ENCODE results near the gene DCST1.

Gene DCST1

DNA sequence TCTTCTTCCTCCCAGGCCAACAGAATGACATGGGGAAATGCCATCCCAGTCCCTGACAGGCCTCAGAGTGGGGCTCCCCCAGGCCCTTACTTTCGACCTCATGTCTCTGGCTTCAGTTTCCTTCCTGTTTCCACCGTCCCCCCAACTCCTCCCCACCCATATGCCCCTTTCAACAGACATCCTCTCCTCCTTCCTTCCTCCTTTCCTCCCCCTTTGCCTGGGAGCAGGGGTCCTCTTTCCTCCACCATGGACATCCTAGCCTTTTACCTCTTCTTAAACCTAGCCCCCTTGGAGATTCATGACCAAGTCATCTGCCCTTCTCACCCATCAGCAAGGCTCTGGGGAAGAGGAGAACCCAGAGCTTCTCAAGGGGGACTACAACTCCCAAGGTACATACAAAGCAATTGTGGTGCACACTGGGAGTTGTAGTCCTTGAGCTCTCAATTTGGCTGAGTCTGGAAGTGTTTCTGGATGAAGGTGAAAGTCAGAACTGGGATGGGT, 27.0 kb upstream of the DCST1 start:
- no peak overlapping the region for H3K14ac ChIP-seq (ENCODE audit: low read length)
- no peak overlapping the region for H3K9ac ChIP-seq (ENCODE audit: low read length)
- H3K79me2 ChIP-seq (ENCODE audit: control insufficient read depth, insufficient read depth, low read length, poor library complexity) = peaks cover 18% of the 10 kb centered on the region
- no CpG with 5 or more reads among the region's 2 CpGs for WGBS (ENCODE audit: extremely low coverage, insufficient coverage, insufficient read length)
- no peak overlapping the region for H4K12ac ChIP-seq (ENCODE audit: low read depth, low read length)
- H3K23ac ChIP-seq (ENCODE audit: low read length) = no peak overlapping the region
- H3K4ac ChIP-seq (ENCODE audit: low read depth, low read length) = peak overlapping the region; percentile 53
- no peak for DNase-seq
- no peak overlapping the region for H3K18ac ChIP-seq (ENCODE audit: low read length)
- no peak overlapping the region for H2AK5ac ChIP-seq (ENCODE audit: low read length)
- H3K4me3 ChIP-seq (ENCODE audit: low read depth, low read length) = no peak overlapping the region
- H3K79me1 ChIP-seq (ENCODE audit: low read length) = peaks cover 20% of the 10 kb centered on the region
- no peak overlapping the region for H4K8ac ChIP-seq (ENCODE audit: low read depth, low read length)
- no peak overlapping the region for H2BK5ac ChIP-seq (ENCODE audit: low read depth, low read length, poor library complexity)
- H3K4me2 ChIP-seq (ENCODE audit: low read length) = no peak overlapping the region
- no peak overlapping the region for H2AFZ ChIP-seq (ENCODE audit: insufficient read depth, low read length, poor library complexity)
- no peaks in the 10 kb centered on the region for H3K27me3 ChIP-seq (ENCODE audit: insufficient read depth, low read length)
- H3K4me1 ChIP-seq (ENCODE audit: control insufficient read depth in 1 of 2, insufficient read depth in 2 of 2, low read length in 2 of 2) = peaks cover 15 to 16% of the 10 kb centered on the region in 2 experiments
- peaks cover 3 to 9% of the 10 kb centered on the region in 2 experiments for H3K36me3 ChIP-seq (ENCODE audit: control insufficient read depth in 1 of 2, insufficient read depth in 2 of 2, low read length in 2 of 2)
- H2BK12ac ChIP-seq (ENCODE audit: low read length) = no peak overlapping the region
- H4K91ac ChIP-seq (ENCODE audit: low read depth, low read length) = no peak overlapping the region
- H2BK120ac ChIP-seq (ENCODE audit: insufficient read depth, low read length, poor library complexity) = no peak overlapping the region
- H3K27ac ChIP-seq (ENCODE audit: low read depth, low read length) = no peak overlapping the region
- no peaks in the 10 kb centered on the region for H3K9me3 ChIP-seq (ENCODE audit: insufficient read depth, low read depth, low read length)

GRCh38 chr1:155007251-155007828, 26.3 kb upstream of the DCST1 start:
- Histone ChIP-seq H2BK5ac (ENCODE audit: low read depth, low read length, poor library complexity) (no peak overlapping the region), H2AK5ac (ENCODE audit: low read length) (no peak overlapping the region), H3K9me3 (ENCODE audit: insufficient read depth, low read depth, low read length) (no peaks in the 10 kb centered on the region), H3K79me2 (ENCODE audit: control insufficient read depth, insufficient read depth, low read length, poor library complexity) (peaks cover 18% of the 10 kb centered on the region), H2BK12ac (ENCODE audit: low read length) (no peak overlapping the region), H3K36me3 (ENCODE audit: control insufficient read depth in 1 of 2, insufficient read depth in 2 of 2, low read length in 2 of 2) (peaks cover 3 to 9% of the 10 kb centered on the region in 2 experiments), H4K12ac (ENCODE audit: low read depth, low read length) (no peak overlapping the region), H3K9ac (ENCODE audit: low read length) (no peak overlapping the region), H3K27ac (ENCODE audit: low read depth, low read length) (no peak overlapping the region), H3K4me2 (ENCODE audit: low read length) (no peak overlapping the region), H2BK120ac (ENCODE audit: insufficient read depth, low read length, poor library complexity) (no peak overlapping the region), H3K18ac (ENCODE audit: low read length) (no peak overlapping the region), H4K8ac (ENCODE audit: low read depth, low read length) (no peak overlapping the region), H3K27me3 (ENCODE audit: insufficient read depth, low read length) (no peaks in the 10 kb centered on the region), H2AFZ (ENCODE audit: insufficient read depth, low read length, poor library complexity) (no peak overlapping the region), H3K4ac (ENCODE audit: low read depth, low read length) (peak overlapping the region; percentile 43), H4K91ac (ENCODE audit: low read depth, low read length) (no peak overlapping the region), H3K4me3 (ENCODE audit: low read depth, low read length) (no peak overlapping the region), H3K4me1 (ENCODE audit: control insufficient read depth in 1 of 2, insufficient read depth in 2 of 2, low read length in 2 of 2) (peaks cover 15 to 20% of the 10 kb centered on the region in 2 experiments), H3K23ac (ENCODE audit: low read length) (no peak overlapping the region), H3K14ac (ENCODE audit: low read length) (no peak overlapping the region), H3K79me1 (ENCODE audit: low read length) (peaks cover 16% of the 10 kb centered on the region)
- no CpG with 5 or more reads among the region's 6 CpGs for WGBS (ENCODE audit: extremely low coverage, insufficient coverage, insufficient read length)
- no peak for DNase-seq

DNA sequence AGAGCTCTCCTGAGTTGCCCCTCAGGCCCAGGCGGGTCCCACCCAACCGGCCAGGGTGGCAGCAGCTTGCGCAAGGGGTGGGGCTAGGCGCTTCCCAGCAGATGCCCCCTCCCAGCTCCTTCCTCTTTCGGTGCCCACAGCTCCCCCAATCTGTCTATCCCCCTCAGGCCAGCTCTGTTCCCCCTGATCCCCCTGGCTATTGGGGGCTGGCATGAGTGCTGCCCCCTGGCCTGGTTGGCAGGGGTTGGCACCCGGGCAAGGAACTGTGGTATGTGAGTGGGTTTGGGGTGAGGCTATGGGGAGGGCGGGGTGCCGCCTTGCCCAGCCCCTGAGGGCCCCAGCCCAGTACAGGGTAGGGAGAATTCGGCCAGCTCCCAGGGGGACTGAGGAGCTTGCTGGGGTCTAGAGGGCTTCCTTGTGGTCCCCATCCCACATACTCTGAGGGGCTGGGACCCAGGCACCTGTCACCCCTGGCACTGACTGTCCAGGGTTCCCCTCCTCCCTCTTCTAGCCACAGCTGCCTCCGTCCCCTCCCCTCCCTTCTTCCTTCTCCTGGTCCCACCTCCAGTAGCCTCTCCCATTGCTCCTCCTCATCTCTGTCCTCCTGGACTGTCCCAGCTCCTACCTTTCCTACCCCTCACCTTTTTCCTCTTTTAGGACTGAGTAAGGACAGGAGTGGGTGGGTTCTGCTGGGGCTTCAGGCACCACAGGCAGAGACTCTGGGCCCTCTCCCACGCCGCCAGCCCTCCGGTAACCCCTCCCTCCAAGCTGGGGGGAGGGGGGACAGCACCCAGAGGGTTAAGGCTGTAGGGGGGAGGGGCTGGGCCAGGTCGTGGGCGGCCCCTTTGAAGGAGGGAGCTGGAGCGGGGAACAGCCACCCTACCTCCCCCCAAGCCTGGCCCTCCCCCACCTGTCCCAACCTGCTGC, 25.3 kb upstream of the DCST1 start:
- H4K12ac ChIP-seq (ENCODE audit: low read depth, low read length) = no peak overlapping the region
- no peak overlapping the region for H3K23ac ChIP-seq (ENCODE audit: low read length)
- H3K18ac ChIP-seq (ENCODE audit: low read length) = peak overlapping the region; percentile 7
- H2AFZ ChIP-seq (ENCODE audit: insufficient read depth, low read length, poor library complexity) = no peak overlapping the region
- H2BK5ac ChIP-seq (ENCODE audit: low read depth, low read length, poor library complexity) = no peak overlapping the region
- H3K9ac ChIP-seq (ENCODE audit: low read length) = no peak overlapping the region
- peaks cover 11% of the 10 kb centered on the region for H3K79me2 ChIP-seq (ENCODE audit: control insufficient read depth, insufficient read depth, low read length, poor library complexity)
- peak overlapping the region; percentile 2 for H3K4ac ChIP-seq (ENCODE audit: low read depth, low read length)
- H3K4me2 ChIP-seq (ENCODE audit: low read length) = no peak overlapping the region
- peaks cover 9% of the 10 kb centered on the region for H3K79me1 ChIP-seq (ENCODE audit: low read length)
- no peaks in the 10 kb centered on the region for H3K27me3 ChIP-seq (ENCODE audit: insufficient read depth, low read length)
- no CpG with 5 or more reads among the region's 16 CpGs for WGBS (ENCODE audit: extremely low coverage, insufficient coverage, insufficient read length)
- H3K14ac ChIP-seq (ENCODE audit: low read length) = no peak overlapping the region
- peaks cover 15 to 20% of the 10 kb centered on the region in 2 experiments for H3K4me1 ChIP-seq (ENCODE audit: control insufficient read depth in 1 of 2, insufficient read depth in 2 of 2, low read length in 2 of 2)
- no peak overlapping the region for H3K4me3 ChIP-seq (ENCODE audit: low read depth, low read length)
- no peak for DNase-seq
- H2BK120ac ChIP-seq (ENCODE audit: insufficient read depth, low read length, poor library complexity) = no peak overlapping the region
- H2BK12ac ChIP-seq (ENCODE audit: low read length) = no peak overlapping the region
- no peak overlapping the region for H4K91ac ChIP-seq (ENCODE audit: low read depth, low read length)
- H2AK5ac ChIP-seq (ENCODE audit: low read length) = no peak overlapping the region
- H4K8ac ChIP-seq (ENCODE audit: low read depth, low read length) = no peak overlapping the region
- H3K27ac ChIP-seq (ENCODE audit: low read depth, low read length) = peak overlapping the region; percentile 2
- peaks cover 5 to 10% of the 10 kb centered on the region in 2 experiments for H3K36me3 ChIP-seq (ENCODE audit: control insufficient read depth in 1 of 2, insufficient read depth in 2 of 2, low read length in 2 of 2)
- no peaks in the 10 kb centered on the region for H3K9me3 ChIP-seq (ENCODE audit: insufficient read depth, low read depth, low read length)

DNA sequence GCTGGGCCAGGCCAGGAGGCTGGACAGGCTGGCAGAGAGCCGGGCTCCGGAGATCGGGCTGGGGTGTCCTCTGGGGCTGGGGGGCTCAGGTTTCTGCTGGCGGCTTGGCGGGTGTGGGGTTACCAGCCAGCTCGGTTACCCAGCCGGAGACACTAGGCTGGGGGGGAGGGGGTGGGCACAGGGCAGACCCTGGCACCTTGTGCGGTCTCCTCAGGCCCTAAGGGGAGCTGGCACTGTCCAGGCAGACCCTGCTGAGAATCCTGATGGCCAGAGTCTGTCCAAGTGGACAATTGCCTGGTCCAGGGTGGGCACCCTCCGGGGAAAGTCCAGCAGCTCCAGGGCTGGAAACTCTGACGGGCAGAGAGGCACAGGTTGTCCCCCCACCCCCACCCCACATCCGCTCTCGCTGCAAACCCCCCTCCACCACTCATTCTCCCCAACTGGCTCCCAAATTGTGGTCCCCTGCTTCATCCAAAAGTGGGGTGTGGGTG, 24.4 kb upstream of the DCST1 start:
- H3K18ac ChIP-seq (ENCODE audit: low read length) = no peak overlapping the region
- no peak overlapping the region for H2BK5ac ChIP-seq (ENCODE audit: low read depth, low read length, poor library complexity)
- H3K79me2 ChIP-seq (ENCODE audit: control insufficient read depth, insufficient read depth, low read length, poor library complexity) = peaks cover 5% of the 10 kb centered on the region
- no peaks in the 10 kb centered on the region for H3K27me3 ChIP-seq (ENCODE audit: insufficient read depth, low read length)
- H3K79me1 ChIP-seq (ENCODE audit: low read length) = peaks cover 2% of the 10 kb centered on the region
- H3K4ac ChIP-seq (ENCODE audit: low read depth, low read length) = peak overlapping the region; percentile 31
- no peak overlapping the region for H2BK12ac ChIP-seq (ENCODE audit: low read length)
- DNase-seq = no peak
- H3K36me3 ChIP-seq (ENCODE audit: control insufficient read depth in 1 of 2, insufficient read depth in 2 of 2, low read length in 2 of 2) = peaks cover 9 to 15% of the 10 kb centered on the region in 2 experiments
- no CpG with 5 or more reads among the region's 12 CpGs for WGBS (ENCODE audit: extremely low coverage, insufficient coverage, insufficient read length)
- H3K4me2 ChIP-seq (ENCODE audit: low read length) = no peak overlapping the region
- H3K4me1 ChIP-seq (ENCODE audit: control insufficient read depth in 1 of 2, insufficient read depth in 2 of 2, low read length in 2 of 2) = peaks cover 13 to 20% of the 10 kb centered on the region in 2 experiments
- H3K27ac ChIP-seq (ENCODE audit: low read depth, low read length) = no peak overlapping the region
- H3K4me3 ChIP-seq (ENCODE audit: low read depth, low read length) = no peak overlapping the region
- H4K8ac ChIP-seq (ENCODE audit: low read depth, low read length) = peak overlapping the region; percentile 39
- no peak overlapping the region for H3K23ac ChIP-seq (ENCODE audit: low read length)
- no peaks in the 10 kb centered on the region for H3K9me3 ChIP-seq (ENCODE audit: insufficient read depth, low read depth, low read length)
- peak overlapping the region; percentile 30 for H4K91ac ChIP-seq (ENCODE audit: low read depth, low read length)
- no peak overlapping the region for H3K14ac ChIP-seq (ENCODE audit: low read length)
- H3K9ac ChIP-seq (ENCODE audit: low read length) = no peak overlapping the region
- no peak overlapping the region for H2AK5ac ChIP-seq (ENCODE audit: low read length)
- H2AFZ ChIP-seq (ENCODE audit: insufficient read depth, low read length, poor library complexity) = no peak overlapping the region
- no peak overlapping the region for H2BK120ac ChIP-seq (ENCODE audit: insufficient read depth, low read length, poor library complexity)
- H4K12ac ChIP-seq (ENCODE audit: low read depth, low read length) = no peak overlapping the region
